Measurements from ENCODE around the gene ASCC1.
"Not testable (repeated sequence)": the region's sequence is repeated elsewhere in the genome, so short reads cannot be mapped to it uniquely, and the experiment has no call there.

The ASCC1 gene

DNA sequence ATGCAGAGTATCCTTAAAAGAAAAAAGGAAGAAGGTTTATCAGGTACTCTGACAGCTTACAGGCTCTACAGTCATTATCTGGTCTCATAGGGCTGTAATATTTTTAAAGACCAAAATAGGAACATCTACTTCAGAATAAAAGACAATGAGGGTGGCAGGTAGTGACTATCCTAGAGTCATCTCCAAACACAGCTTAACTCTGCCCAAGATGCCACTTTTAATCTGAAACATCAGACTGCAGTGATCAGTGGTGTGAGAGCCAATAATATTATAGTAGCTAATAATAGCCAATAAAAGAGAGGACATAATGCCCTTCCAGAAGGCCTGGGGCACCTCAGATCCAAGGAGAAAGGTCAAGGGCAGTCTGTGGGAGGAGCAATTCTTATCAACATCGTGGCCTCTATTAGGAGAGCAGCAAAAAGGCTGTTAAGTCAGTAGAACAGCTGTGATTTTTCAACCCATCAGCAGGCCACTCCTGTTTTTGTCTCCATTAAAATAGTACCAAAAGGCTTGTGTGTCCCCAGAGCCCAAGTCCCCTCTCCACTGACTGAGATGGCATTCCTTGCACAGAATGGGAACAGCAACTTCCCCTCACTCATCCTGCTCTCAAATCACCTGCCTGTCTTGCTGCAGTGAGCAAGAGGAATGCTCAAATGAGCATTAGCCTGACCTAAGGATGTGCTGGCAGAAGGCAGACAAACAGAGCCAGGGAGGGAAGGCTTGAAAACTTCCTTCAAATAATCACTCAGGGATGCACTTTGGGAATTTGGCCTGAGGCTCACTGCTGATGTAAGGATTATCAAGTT, 107.0 kb downstream of the ASCC1 start:
- no peak overlapping the region for H3K27ac ChIP-seq
- H3K9ac ChIP-seq: no peak overlapping the region
- H3K4me2 ChIP-seq: peak overlapping the region in 8 of 11 experiments; percentile 1 to 76 (median 16); a peak in 10 of 22 replicates
- peaks cover 0 to 45% (median 14%) of the 10 kb centered on the region in 11 experiments; a peak in 12 of 22 replicates for H3K36me3 ChIP-seq
- H3K9me3 ChIP-seq (replicated peaks in 1 of 11): no peaks in the 10 kb centered on the region
- no peaks in the 10 kb centered on the region for H4K20me1 ChIP-seq
- H3K4me3 ChIP-seq: no peak overlapping the region
- no peaks in the 10 kb centered on the region for H3K27me3 ChIP-seq
- TF ChIP-seq Cebpa-rat (IDR thresholded peaks at IDR 0.05): no peak
- peaks cover 18 to 50% (median 44%) of the 10 kb centered on the region in 10 experiments for H3K4me1 ChIP-seq

DNA sequence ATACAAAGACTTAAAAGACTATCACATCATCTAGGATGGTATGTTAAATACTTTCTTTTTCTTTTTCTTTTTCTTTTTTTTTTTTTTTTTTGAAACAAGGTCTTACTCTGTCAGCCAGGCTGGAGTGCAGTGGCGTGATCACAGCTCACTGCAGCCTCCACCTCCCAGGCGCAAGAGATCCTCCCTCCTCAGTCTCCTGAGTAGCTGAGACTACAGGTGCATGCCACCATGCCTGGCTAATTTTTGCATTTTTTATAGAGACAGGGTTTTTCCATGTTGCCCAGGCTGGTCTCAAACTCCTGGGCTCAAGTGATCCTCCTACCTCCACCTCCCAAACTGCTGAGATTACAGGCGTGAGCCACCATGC, 108.1 kb downstream of the ASCC1 start:
- H3K9ac ChIP-seq; H3K4me3 ChIP-seq; H3K27me3 ChIP-seq; H4K20me1 ChIP-seq; H3K9me3 ChIP-seq (replicated peaks in 1 of 11): not testable (repeated sequence)
- Histone ChIP-seq H3K36me3 (peaks cover 0 to 47% (median 18%) of the 10 kb centered on the region in 11 experiments; a peak in 12 of 22 replicates), H3K4me1 (peaks cover 18 to 50% (median 44%) of the 10 kb centered on the region in 10 experiments), H3K27ac (peak overlapping the region in 2 of 11 experiments; percentile 37 to 53; a peak in 2 of 22 replicates), H3K4me2 (peak overlapping the region in 7 of 11 experiments; percentile 56 to 76 (median 63); a peak in 13 of 22 replicates)

DNA sequence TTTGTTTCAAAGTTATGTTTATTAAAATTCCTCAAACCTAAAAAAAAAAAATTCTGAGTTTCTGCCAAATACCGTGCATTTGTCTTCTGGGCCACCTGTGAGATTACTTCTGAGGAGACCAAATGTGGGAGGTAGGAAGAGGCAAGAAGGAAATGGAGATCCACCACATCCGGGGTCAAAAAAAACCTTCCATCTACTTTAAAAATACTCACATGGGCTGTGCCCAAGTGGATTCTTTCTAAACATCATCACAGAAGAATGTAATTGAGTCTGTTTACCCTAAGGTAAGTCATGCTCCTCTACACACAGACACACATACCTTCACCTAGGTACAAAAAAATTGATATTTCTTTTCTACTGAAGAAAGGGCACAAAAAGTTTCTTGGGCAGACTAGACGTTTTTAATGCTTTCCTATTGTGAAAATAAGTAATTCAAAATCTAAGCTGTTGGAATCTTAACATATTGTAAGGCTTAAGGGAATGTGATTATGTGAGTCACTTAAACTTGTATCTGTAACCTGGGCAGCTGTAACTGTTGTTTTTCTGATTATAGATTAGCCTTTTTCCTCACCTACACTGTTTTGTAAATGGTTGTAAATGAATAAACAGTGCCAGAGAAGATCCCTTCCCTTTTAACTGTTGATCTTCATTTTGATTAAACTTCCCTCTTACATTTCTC, 108.6 kb downstream of the ASCC1 start:
- no peak for TF ChIP-seq Cebpa-rat (IDR thresholded peaks at IDR 0.05)
- Histone ChIP-seq H3K9ac (no peak overlapping the region), H3K36me3 (peaks cover 3 to 47% (median 20%) of the 10 kb centered on the region in 11 experiments; a peak in 17 of 22 replicates), H3K4me1 (peaks cover 18 to 50% (median 44%) of the 10 kb centered on the region in 10 experiments), H3K4me3 (no peak overlapping the region; a peak in 1 of 20 replicates), H3K27ac (peak overlapping the region in 5 of 11 experiments; percentile 0 to 53 (median 37); a peak in 7 of 22 replicates), H3K27me3 (no peaks in the 10 kb centered on the region), H3K9me3 (replicated peaks in 1 of 11) (no peaks in the 10 kb centered on the region), H4K20me1 (no peaks in the 10 kb centered on the region), H3K4me2 (peak overlapping the region; percentile 34 to 76 (median 56); a peak in 21 of 22 replicates)

DNA sequence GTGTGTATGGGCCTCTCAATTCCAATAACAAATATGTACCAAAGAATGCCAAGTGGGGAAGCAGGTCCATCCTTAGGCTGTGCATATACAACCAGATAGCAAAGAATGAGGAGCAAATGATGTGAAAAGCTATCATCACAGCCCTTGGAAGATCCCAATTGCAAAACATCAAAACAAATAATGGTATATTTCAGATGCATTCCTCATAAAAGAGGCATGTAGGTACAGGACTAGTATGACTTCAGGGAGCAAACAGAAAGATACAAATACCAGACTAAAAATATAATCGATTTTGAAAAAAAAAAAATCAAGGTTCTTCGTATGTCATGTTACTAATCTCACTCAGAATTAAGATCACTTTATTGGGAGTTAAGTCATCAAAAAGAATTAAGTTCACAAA, 109.2 kb downstream of the ASCC1 start:
- H3K4me3 ChIP-seq: no peak overlapping the region; a peak in 1 of 20 replicates
- no peak for TF ChIP-seq Cebpa-rat (IDR thresholded peaks at IDR 0.05)
- H3K36me3 ChIP-seq: peaks cover 6 to 47% (median 26%) of the 10 kb centered on the region in 11 experiments; a peak in 21 of 22 replicates
- H3K9ac ChIP-seq: no peak overlapping the region
- H3K4me2 ChIP-seq: peak overlapping the region in 10 of 11 experiments; percentile 44 to 76 (median 58); a peak in 18 of 22 replicates
- H3K27ac ChIP-seq: peak overlapping the region in 2 of 11 experiments; percentile 20 to 30; a peak in 1 of 22 replicates
- no peaks in the 10 kb centered on the region for H3K27me3 ChIP-seq
- H3K4me1 ChIP-seq: peaks cover 18 to 50% (median 44%) of the 10 kb centered on the region in 10 experiments
- H3K9me3 ChIP-seq (replicated peaks in 1 of 11): no peaks in the 10 kb centered on the region
- no peaks in the 10 kb centered on the region for H4K20me1 ChIP-seq

DNA sequence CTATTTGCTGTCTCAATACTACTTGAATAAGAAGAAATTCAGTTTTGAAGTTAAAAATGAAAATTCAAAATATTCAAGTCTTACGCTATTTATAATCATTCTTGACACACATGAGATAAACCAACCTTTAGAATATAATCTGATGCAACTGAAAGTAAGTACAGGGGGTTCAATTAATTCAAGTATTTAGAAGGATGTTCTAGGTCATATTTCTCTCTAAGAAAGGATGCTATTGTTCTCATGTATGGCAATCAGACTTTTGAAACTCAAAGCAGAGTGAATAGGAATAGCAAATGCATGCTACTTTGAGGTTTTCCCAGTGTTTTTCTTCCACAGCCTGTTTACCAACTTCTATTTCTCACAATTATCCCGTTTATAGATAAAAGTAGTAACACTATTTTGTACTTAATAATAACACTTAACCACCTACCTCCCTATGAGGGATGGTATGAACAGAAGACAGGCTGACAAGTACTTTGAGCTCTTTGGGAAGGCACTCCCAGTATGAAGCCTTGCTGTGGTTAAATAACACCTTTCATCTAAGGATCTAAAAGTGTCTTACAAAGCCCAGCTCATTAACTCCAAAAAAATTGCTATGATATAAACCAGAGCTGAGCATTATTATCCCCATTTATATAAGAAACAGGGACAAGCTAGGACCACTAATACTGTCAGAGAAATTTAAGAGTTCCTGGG, 109.8 kb downstream of the ASCC1 start:
- peak overlapping the region in 2 of 11 experiments; percentile 20 to 30; a peak in 1 of 22 replicates for H3K27ac ChIP-seq
- peaks cover 18 to 50% (median 44%) of the 10 kb centered on the region in 10 experiments for H3K4me1 ChIP-seq
- H3K4me3 ChIP-seq: no peak overlapping the region
- H3K9me3 ChIP-seq (replicated peaks in 1 of 11): no peaks in the 10 kb centered on the region
- no peak overlapping the region for H3K9ac ChIP-seq
- H4K20me1 ChIP-seq: no peaks in the 10 kb centered on the region
- H3K4me2 ChIP-seq: peak overlapping the region in 8 of 11 experiments; percentile 44 to 76 (median 60); a peak in 16 of 22 replicates
- TF ChIP-seq Cebpa-rat (IDR thresholded peaks at IDR 0.05): no peak
- no peaks in the 10 kb centered on the region for H3K27me3 ChIP-seq
- peaks cover 8 to 47% (median 32%) of the 10 kb centered on the region in 11 experiments for H3K36me3 ChIP-seq

DNA sequence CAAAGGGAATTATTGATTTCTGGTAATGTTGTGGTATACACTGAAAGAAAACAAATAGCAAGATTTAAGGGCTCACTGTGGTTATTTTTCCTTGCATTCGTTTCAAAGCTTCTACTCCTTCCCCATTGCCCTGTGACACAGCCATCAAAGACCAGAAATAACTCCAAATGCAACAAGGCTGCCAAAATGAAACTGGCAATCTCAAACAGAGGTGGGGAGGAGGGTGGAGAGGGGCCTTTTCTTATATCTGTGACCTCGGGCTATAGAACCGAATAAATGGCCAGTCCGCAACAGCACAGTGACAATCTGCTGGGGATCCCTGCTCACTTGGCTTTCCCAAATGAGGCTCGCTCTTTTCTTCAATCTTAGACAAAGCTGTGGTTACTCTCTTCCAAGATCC, 110.4 kb downstream of the ASCC1 start:
- peaks cover 8 to 47% (median 31%) of the 10 kb centered on the region in 11 experiments for H3K36me3 ChIP-seq
- TF ChIP-seq Cebpa-rat (IDR thresholded peaks at IDR 0.05): no peak

DNA sequence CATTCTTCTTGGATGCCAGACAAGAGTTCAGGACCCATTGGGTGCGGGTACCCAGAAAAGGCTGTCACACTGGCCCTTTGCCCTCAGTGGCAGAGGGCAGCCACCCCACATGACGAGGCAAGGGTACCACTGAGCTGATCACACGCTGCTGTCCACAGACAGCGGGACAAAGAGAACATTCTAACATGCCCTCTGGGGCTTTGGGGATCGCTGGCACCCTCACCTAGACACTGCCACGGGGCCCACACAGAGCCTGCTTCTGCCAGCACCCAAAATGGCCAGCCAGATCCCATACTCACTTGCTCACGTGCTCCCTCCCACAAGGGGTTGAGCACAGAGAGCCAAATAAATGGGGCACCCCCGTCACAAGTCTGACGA, 111.0 kb downstream of the ASCC1 start:
- Histone ChIP-seq H3K4me2 (peak overlapping the region in 1 of 11 experiments; percentile 4; a peak in 1 of 22 replicates), H3K27ac (no peak overlapping the region), H3K27me3 (no peaks in the 10 kb centered on the region), H3K4me3 (no peak overlapping the region), H3K9ac (no peak overlapping the region), H3K9me3 (replicated peaks in 1 of 11) (no peaks in the 10 kb centered on the region), H4K20me1 (no peaks in the 10 kb centered on the region), H3K36me3 (peaks cover 8 to 53% (median 35%) of the 10 kb centered on the region in 11 experiments), H3K4me1 (peaks cover 17 to 50% (median 44%) of the 10 kb centered on the region in 10 experiments)
- TF ChIP-seq Cebpa-rat (IDR thresholded peaks at IDR 0.05): no peak

More for the DNA sequence above, 110.4 kb downstream of the ASCC1 start:
- no peak overlapping the region for H3K27ac ChIP-seq
- H3K9me3 ChIP-seq (replicated peaks in 1 of 11): no peaks in the 10 kb centered on the region
- H3K4me3 ChIP-seq: no peak overlapping the region
- peak overlapping the region in 7 of 11 experiments; percentile 5 to 74 (median 33); a peak in 9 of 22 replicates for H3K4me2 ChIP-seq
- no peak overlapping the region for H3K9ac ChIP-seq
- H4K20me1 ChIP-seq: no peaks in the 10 kb centered on the region
- no peaks in the 10 kb centered on the region for H3K27me3 ChIP-seq
- peaks cover 18 to 50% (median 44%) of the 10 kb centered on the region in 10 experiments for H3K4me1 ChIP-seq

DNA sequence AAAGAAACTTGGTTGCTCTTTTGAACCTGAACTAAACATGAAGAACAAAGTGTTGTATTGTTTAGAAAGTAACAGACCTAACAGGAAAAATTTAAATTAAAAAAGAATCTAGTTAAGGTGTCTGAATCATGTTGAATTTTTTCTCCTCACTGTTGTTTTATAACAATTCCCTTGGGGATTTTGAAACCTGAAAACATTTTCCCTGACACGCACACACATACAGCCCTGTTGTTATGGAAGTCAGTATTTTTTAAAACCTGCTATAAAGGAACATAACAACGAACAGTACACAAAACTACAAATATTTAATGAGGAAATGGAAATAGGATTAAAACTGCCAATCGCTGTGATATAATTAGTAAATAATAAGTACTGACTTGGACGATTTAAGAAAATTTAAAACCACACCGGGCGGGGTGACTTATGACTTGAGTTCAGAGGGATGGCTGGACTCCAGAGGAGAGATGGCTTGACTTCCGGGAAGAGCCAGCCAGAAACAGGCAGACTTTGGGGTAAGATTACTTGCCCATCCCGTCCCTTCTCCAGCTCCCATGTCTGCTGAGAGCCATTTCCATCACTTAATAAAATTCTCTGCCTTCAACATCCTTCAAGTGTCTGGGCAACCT, 111.5 kb downstream of the ASCC1 start:
- Histone ChIP-seq H3K27ac (no peak overlapping the region), H3K4me1 (peaks cover 12 to 45% (median 41%) of the 10 kb centered on the region in 10 experiments), H3K27me3 (no peaks in the 10 kb centered on the region), H3K36me3 (peaks cover 8 to 58% (median 40%) of the 10 kb centered on the region in 11 experiments), H3K9ac (no peak overlapping the region), H3K9me3 (replicated peaks in 1 of 11) (no peaks in the 10 kb centered on the region), H4K20me1 (no peaks in the 10 kb centered on the region), H3K4me3 (no peak overlapping the region), H3K4me2 (no peak overlapping the region; a peak in 1 of 22 replicates)
- TF ChIP-seq Cebpa-rat (IDR thresholded peaks at IDR 0.05): no peak

All from BLaER1 treated with 17β-estradiol and CSF1 and Interleukin-3, amounts not matched to agents 10 nM and 100 nM (cell line).